Embryonic facial prominence (tissue), 1 donor: ENCODE measurements around the gene CGA.
"Not testable (repeated sequence)": the region's sequence is repeated elsewhere in the genome, so short reads cannot be mapped to it uniquely, and the experiment has no call there.

Experiments
- DNase-seq: peaks from one replicate; pipeline ENCODE4 v3.0.0-alpha.2; 2016; ENCODE audit errors: extremely low spot score

The CGA gene

DNA sequence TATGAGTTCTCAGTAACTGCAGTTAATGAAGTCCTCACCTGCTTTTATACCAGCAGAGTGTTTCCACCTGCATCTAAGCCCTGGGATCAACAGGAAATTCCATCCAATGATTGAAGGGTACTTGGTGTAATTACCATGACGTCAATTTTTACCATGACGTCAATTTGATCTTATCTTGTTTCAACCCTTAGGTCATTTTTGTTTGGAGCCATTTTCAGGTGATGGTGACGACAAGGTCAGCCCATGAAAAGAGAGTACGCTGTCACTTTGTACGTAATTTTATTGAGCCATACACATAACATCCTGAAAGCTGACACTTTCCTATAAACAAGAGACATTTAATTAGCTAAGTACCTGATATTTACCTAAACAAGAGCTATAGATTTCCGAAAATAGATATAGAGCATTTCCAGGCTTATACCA is at the start of gene CGA:
Gene CGA (minus strand): TSS at position 20 of the 423 bp plus-strand sequence. CDS start 6,906 bp downstream, outside the sequence.
- no peak for DNase-seq

DNA sequence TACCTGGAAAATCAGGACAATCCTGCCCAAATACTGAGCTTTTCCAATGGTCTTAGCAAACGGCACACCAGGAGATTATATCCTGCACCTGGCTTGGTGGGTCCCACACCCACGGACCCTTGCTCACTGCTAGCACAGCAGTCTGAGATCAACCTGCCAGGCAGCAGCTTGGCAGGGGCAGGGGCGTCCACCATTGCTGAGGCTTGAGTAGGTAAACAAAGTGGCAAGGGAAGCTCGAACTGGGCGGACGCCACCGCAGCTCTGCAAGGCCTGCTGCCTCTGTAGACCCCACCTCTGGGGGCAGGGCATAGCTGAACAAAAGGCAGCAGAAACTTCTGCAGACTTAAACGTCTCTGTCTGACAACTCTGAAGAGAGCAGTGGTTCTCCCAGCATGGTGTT is 45.0 kb upstream of the CGA start:
- not testable (repeated sequence) for DNase-seq

- no peak for DNase-seq
Measured at GRCh38 chr6:87139236-87139635, 44.3 kb upstream of the CGA start.

GRCh38 chr6:87136963-87137362 is 42.1 kb upstream of the CGA start:
- DNase-seq: no peak

DNA sequence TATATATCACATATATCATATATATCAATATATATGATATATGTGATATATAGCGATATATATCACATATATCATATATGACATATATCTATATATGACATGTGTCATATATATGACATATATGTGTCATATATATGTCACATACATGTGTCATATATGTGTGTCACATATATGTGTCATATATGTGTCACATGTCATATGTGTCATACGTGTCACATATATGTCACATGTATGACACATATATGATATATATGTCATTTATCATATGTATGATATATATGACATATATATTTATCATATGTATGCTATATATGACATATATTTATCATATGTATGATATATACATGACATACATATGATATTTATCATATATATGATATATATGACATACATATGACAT is 32.8 kb upstream of the CGA start:
- DNase-seq: no peak

GRCh38 chr6:87126501-87126900 is 31.6 kb upstream of the CGA start:
- DNase-seq: no peak

DNA sequence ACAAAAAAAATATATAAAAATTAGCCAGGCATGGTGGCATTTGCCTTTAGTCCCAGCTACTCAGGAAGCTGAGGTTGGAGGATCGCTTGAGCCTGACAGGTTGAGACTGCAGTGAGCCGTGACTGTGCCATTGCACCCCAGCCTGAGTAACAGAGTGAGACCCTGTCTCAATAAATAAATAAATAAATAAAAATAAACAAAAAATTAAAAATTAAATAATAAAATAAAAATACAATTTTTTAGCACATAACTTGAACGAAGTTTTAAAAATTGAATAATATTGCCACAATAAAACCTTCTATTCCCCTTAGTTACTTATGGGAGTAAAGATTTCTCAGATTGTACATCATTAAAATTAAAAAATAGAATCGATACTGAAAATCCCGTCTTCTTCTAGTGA is 29.2 kb upstream of the CGA start:
- no peak for DNase-seq

GRCh38 chr6:87122477-87122876 is 27.6 kb upstream of the CGA start:
- no peak for DNase-seq

- no peak for DNase-seq
Measured at GRCh38 chr6:87118054-87118453, 23.1 kb upstream of the CGA start.

DNA sequence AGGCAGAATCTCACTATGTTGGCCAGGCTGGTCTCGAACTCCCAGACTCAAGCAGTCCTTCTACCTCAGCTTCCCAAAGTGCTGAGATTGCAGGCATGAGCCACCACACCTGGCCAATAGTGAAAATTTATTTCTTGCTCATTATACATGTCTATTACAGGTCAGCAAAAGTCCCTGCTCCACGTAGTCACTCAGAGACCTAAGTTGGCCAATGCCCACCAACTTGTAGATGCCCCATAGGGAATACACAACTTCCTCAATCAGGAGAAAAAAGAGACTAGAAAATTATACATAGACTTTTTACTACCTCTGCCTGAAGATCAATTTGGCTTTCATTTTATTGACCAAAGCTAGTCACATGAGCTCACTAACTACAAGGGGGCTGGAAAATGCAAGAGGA is 22.0 kb upstream of the CGA start:
- DNase-seq: no peak

GRCh38 chr6:87115402-87116135 is 20.7 kb upstream of the CGA start:
- DNase-seq: no peak

GRCh38 chr6:87110636-87111035 is 15.7 kb upstream of the CGA start:
- no peak for DNase-seq

DNA sequence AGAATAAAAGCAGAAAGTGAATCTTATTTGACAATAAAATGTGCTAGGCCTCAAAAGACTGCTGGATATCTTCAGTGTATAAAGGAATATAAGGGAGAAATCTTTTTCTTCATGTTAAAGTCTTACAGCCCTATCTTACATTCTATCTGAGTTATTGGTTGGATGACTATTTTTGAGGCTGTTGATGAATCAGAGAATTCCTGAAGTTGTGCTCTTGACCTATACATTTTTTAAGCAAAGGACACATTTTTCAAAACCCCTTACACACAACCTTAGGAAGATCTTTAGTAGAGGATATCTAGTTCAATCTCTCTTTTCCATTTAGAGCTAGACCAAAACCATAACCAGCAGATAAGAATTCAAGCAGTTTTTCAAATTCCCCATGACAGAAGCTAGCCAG is 10.9 kb upstream of the CGA start:
- no peak for DNase-seq

DNA sequence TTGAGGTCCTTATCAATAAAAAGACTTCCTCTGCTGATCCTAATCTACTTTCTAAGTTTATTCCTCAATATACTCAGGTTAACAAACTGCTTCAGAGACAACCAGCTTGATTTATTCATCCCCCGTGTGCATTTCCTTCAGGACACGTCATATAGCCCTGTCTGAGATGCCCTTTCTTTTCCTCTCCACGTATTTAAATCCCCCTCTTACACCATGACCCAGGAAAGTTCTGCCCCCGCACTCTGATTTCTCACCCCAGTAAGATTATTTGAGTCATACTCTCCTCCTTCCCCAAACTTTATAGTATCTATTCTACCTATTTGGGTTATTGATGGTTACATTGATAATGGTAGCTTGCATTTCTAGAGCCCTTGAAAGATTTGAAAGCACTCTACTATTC is 9.8 kb upstream of the CGA start:
- DNase-seq: no peak

- DNase-seq: no peak
Measured at GRCh38 chr6:87103977-87104601, 9.2 kb upstream of the CGA start.

DNA sequence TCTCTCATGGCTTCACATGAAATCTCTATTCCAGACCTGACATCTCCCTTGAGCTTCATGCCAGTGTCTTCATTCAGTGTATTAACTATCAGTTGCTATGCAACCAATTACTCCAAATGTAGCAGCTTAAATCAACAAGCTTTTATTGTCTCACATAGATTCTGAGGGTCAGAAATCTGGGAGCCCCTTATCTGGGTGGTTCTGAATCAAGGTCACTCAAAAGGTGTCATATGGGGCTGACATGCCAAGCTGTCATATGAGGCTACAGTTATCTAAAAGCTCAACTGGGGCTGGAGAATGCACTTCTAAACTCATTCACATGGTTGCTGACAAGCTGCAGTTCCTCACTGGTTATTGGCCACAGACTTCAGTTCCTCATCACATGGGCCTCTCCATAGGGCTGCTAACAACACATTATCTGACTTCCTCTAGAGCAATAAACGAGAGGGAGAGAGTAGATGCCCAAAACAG is 7.3 kb upstream of the CGA start:
- DNase-seq: no peak

- no peak for DNase-seq
Measured at GRCh38 chr6:87101067-87101466, 6.2 kb upstream of the CGA start.

- DNase-seq: no peak
Measured at GRCh38 chr6:87100216-87100615, 5.3 kb upstream of the CGA start.

GRCh38 chr6:87099472-87099871 is 4.6 kb upstream of the CGA start:
- no peak for DNase-seq

DNA sequence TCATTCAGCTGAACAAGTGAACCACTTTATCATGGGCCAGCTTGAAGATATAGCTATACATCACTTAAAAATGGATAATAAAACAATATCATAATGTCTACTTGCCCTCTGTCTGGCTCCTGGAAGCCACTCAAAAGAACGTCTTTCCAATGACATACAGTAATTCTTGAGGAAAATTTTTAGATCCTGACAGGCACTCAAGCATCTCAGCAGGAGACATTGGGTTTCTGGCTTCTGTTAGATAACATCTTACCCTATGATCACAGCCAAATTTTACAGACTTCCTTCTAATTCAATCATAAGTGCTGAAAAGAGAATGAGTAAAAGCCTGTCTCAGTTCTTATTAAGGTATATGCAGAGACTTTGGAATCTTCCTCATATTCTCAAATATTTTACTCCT is 330 bp downstream of the CGA start:
- no peak for DNase-seq

- no peak for DNase-seq
Measured at GRCh38 chr6:87093651-87094050, 1.3 kb downstream of the CGA start.

- no peak for DNase-seq
Measured at GRCh38 chr6:87093199-87093598, 1.7 kb downstream of the CGA start.

DNA sequence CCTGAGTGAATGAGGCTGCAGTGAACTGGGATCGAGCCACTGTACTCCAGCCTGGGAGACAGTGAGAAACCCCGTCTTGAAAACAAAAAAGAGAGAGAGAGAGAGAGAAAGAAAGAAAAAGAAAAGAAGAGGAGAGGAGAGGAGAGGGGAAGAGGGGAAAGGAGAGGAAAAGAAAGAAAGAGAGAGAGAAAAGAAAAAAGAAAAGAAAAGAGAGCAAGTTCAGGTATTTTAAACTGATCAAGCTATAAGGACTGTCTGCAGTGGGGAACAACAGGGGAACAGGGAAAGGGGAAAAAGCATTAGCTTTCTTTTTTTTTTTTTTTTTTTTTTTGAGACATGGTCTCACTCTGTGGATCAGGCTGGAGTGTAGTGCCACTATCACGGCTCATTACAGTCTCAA is 2.5 kb downstream of the CGA start:
- DNase-seq: no peak

GRCh38 chr6:87089135-87089534 is 5.8 kb downstream of the CGA start:
- DNase-seq: no peak
